Stimulated activated CD4-positive, alpha-beta T cell treated with anti-CD3 and anti-CD28 coated beads, Interleukin-2, amount 100 ng/mL, for 4 hours (primary cell): Measurements from ENCODE around the gene TRPC4AP.
A peak's percentile ranks its signal among the peaks of the same experiment; 100 is the strongest.
"Not testable (repeated sequence)": the region's sequence is repeated elsewhere in the genome, so short reads cannot be mapped to it uniquely, and the experiment has no call there.

ENCODE experiments used
- DNase-seq: peaks from one replicate; pipeline ENCODE4 v3.0.0-alpha.2; 2020; ENCODE audit warnings: low read depth

The TRPC4AP gene

GRCh38 chr20:35104685-35105295, 12.2 kb upstream of the TRPC4AP start:
- DNase-seq, result no peak

- DNase-seq, result no peak
These were observed 9.0 kb upstream of the TRPC4AP start for GRCh38 chr20:35101620-35102019.

GRCh38 chr20:35093267-35093884, 769 bp upstream of the TRPC4AP start:
- DNase-seq, result peak; percentile 49

GRCh38 chr20:35091816-35092523, 637 bp downstream of the TRPC4AP start:
- DNase-seq, result no peak

DNA sequence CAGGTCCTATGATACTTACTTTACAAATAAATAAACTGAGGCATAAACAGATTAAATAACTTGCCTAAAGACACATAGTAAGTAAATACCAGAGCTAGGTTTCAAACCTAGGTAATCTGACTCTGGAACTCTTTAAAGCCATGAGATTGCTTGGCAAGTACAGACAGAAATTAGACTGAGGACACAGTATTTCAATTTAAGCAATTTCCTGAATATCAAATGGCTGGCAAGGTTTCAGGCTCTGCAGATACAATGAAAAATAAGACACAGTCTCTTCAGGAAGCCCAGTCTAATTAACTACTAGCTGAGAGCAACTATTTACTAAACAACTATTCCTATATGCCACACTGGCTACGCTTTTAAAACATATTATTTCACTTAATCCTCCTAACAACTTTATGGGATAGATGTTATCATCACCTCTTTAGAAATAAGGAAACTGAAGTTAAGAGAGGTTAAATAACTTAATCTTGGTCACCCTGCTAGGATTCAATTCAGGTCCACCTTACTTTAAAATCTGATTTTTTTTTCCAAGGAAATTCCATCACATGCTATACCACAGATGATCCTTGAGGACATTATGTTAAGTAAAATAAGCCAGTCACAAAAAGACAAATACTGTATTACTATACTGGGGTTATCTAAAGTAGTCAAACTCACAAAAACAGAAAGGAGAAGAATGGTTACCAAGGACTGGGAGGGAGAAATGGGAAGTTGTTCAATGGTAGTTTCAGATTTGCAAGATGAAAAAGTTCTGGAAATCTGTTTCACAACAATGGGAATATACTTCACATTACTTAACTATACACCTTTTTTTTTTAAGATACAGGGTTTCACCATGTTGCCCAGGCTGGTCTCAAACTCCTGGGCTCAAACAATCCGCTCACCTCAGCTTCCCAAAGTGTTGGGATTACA, 4.1 kb downstream of the TRPC4AP start:
- DNase-seq, result no peak

GRCh38 chr20:35087791-35088190, 4.8 kb downstream of the TRPC4AP start:
- no peak for DNase-seq

DNA sequence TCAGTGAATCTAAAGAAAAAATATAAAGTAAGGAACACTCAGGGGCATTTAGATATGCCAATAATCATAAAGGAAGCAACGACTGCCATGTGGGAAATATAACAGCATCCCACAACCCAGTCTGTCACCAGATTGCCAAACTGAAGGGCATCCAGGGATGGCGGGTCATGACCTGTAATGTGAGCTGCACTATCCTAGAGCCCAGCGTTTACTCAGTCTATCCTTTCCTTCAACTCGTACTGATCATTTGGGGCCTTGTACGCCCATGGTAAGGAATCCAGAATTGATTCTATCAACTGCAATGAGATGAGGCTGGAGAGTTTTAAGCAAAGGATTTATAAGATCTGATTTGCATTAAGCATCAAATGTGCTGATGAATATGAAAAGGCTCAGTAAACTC, 5.3 kb downstream of the TRPC4AP start:
- DNase-seq, result no peak

DNA sequence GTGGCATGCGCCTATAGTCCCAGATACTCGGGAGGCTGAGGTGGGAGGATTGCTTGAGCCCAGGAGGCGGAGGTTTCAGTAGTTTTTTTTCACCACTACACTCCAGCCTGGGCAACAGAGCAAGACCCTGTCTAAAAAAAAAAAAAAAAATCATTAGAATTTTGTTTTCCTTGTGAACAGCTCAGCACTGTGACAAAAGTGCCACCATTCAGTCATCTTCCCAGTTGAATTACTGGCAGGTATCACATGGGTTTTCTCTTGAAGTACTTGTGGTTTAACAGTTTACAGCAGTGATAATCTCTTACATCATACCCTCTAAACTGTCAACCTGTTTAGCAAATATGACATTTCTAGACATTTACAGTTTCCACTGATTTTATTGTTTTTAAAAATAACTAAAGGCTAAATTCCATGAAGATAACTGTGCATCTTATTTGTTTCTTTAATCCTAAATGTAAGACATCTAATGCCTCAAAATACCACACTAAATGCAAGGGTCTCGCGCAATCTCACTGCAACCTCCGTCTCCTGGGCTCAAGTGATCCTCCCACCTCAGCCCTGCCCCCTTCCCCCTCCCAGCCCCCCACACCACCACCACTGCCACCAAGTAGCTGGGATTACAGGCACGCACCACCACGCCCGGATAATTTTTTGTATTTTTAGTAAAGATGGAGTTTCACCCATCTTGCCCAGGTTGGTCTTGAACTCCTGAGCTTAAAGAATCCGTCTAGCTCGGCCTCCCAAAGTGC, 7.0 kb downstream of the TRPC4AP start:
- DNase-seq, result no peak

GRCh38 chr20:35084998-35085397, 7.6 kb downstream of the TRPC4AP start:
- no peak for DNase-seq

- not testable (repeated sequence) for DNase-seq
These were observed 12.3 kb downstream of the TRPC4AP start for GRCh38 chr20:35080348-35080642.

GRCh38 chr20:35079472-35080347, 12.9 kb downstream of the TRPC4AP start:
- no peak for DNase-seq

- DNase-seq, result no peak
These were observed 14.7 kb downstream of the TRPC4AP start for GRCh38 chr20:35077872-35078271.

- no peak for DNase-seq
These were observed 15.3 kb downstream of the TRPC4AP start for GRCh38 chr20:35077341-35077740.

GRCh38 chr20:35071436-35072153, 21.0 kb downstream of the TRPC4AP start:
- not testable (repeated sequence) for DNase-seq

- DNase-seq, result no peak
These were observed 26.4 kb downstream of the TRPC4AP start for GRCh38 chr20:35066194-35066593.

- no peak for DNase-seq
These were observed 27.4 kb downstream of the TRPC4AP start for GRCh38 chr20:35065181-35065580.

- DNase-seq, result no peak
These were observed 29.4 kb downstream of the TRPC4AP start for GRCh38 chr20:35063168-35063567.

GRCh38 chr20:35062478-35062877, 30.1 kb downstream of the TRPC4AP start:
- no peak for DNase-seq

- no peak for DNase-seq
These were observed 32.4 kb downstream of the TRPC4AP start for GRCh38 chr20:35060168-35060567.

GRCh38 chr20:35059612-35060011, 33.0 kb downstream of the TRPC4AP start:
- DNase-seq, result no peak
